HG03575 (cell line): ENCODE data around the gene ZNF433.
"Not testable (repeated sequence)": the region's sequence is repeated elsewhere in the genome, so short reads cannot be mapped to it uniquely, and the experiment has no call there.

Source experiments
- ATAC-seq: cut with Tn5 transposase; IDR thresholded peaks from one replicate; pipeline ENCODE4 v1.9.1; 2021; ENCODE audit not compliant: unreplicated experiment, insufficient number of reproducible peaks, low FRiP score; ENCODE audit errors: extremely low read depth

ZNF433 gene

DNA sequence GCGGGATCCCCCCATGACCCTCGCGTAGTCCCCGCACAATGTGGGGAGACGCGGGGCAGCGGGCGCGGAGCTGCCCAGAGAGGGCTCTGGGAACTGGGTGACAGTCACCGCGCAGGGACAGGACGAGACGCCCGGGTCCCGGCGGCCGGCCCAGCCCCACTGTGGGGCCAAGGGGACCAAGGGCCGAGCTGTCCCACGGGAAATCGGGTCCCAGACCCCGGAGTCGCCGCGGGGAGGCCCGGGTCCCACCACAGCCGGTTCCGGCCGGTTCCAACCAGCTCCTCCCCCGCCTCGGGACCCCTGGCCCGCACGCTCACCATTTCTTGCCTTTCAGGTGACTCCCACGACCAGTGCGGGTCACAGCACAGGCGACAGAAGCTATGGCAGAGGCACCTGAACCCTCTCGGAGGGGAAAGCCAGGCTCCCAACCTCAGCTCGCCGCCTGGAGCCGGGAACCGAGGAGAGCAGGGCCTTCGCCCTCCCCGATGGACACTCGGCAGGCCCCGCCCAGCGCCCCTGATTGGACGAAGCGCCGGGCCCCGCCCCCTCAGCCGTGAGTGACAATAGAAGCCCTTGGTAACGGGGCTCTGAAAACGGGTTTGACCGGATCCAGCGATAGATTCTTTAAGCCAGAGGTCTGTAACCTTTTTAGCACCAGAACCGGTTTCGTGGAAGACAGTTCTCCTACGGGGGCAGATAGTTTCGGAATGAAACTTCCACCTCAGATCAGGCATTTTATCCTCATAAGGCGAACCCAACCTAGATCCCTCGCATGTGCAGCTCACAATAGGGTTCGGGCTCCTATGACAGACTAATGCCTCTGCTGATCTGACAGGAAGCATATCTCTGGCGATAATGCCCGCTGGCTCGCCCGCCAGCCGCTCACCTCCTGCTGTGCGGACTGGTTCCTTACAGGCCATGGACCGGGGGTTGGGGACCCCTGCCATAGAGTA is at the start of gene ZNF433:
TSS of gene ZNF433 (minus strand) at position 460 of the 953 bp plus-strand sequence. CDS start at position 320, 140 bp downstream.
- no peak for ATAC-seq

DNA sequence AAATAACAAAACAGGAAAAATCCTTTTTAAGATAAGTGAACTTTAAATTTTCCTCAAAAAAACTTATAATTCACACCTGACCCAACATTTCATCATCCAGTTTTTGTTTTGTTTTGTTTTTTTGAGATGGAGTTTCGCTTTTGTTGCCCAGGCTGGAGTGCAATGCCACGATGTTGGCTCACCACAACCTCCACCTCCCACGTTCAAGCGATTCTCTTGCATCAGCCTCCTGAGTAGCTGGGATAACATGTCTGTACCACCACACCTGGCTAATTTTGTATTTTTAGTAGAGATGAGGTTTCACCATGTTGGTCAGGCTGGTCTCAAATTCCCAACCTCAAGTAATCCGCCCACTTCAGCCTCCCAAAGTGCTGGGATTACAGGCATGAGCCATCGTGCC is 47.9 kb upstream of the ZNF433 start:
- not testable (repeated sequence) for ATAC-seq

DNA sequence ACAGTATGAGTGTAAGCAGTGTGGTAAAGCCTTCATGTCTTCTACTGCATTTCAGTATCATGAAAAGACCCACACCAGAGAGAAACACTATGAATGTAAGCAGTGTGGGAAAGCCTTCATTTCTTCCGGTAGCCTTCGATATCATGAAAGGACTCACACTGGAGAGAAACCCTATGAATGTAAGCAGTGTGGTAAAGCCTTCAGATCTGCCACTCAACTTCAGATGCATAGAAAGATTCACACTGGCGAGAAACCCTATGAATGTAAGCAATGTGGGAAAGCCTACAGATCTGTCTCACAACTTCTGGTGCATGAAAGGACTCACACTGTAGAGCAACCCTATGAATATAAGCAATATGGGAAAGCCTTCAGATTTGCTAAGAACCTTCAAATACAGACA is 41.9 kb upstream of the ZNF433 start:
- no peak for ATAC-seq

DNA sequence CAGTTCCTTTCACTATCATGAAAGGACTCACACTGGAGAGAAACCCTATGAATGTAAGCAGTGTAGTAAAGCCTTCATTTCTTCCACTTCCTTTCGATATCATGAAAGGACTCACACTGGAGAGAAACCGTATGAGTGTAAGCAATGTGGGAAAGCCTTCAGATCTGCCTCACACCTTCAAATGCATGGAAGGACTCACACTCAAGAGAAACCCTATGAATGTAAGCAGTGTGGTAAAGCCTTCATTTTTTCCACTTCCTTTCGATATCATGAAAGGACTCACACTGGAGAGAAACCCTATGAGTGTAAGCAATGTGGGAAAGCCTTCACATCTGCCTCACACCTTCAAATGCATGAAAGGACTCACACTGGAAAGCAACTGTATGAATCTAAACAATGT is 40.9 kb upstream of the ZNF433 start:
- ATAC-seq = not testable (repeated sequence)

DNA sequence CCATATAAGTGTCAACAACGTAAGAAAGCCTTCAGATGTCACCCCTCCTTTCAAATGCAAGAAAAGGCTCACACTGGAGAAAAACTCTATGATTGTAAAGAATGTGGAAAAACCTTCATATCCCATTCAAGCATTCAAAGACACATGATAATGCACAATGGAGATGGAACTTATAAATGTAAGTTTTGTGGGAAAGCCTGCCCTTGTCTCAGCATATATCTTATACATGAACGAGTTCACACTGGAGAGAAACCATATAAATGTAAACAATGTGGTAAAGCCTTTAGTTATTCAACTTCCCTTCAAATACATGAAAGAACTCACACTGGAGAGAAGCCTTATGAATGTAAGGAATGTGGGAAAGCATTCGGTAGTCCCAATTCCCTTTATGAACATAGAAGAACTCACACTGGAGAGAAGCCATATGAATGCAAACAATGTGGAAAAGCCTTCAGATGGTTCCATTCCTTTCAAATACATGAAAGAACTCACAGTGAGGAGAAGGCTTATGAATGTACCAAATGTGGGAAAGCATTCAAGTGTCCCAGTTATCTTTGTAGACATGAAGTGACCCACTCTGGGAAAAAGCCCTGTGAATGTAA is 40.2 kb upstream of the ZNF433 start:
- ATAC-seq = no peak

DNA sequence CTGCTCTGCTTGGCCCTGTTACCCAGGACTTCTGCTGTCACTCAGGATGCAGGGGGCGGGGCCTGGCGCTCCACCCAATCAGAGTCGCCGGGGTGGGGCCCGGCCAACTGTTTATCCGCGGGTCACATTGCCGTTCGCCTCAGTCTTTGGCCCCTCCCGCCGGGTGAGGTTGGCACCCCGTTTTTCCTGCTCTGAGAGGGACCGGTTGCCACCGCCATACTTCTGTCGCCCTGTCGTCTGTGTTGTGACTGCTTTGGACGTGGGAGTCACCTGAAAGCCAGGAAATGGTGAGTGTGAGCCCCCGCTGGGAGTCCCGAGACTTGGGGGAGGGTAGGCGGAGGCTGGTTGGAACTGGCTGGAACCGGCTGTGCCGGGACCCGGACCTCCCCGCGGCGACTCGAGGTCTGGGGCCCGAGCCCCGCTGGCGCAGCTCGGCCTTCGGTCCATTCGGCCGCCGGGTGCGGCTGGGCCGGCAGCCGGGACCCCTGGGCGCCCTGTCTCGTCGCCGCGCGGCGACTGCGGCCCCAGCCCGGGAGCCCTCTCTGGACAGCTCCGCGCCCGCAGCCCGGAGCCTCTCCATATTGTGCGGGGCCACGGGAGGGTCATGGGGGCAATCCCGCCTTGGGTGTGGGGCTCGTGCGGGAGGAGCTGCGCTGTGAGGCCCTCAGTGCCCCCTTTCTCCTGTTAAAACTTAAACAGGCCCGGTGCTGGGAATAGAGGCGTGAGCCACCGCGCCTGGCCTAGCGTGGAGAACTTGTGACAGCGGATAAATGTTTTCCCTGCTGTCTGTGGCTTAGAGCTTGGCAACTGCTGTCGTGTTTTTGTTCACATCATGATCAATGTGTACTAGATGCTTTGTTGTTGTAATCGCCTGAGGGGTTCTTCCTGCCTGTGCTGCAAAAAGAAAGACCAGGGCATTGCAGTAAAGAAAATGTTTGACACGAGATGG is 29.4 kb upstream of the ZNF433 start, which contains the start of gene ZNF844:
TSS of gene ZNF844 (plus strand) at position 142 of the 949 bp plus-strand sequence. CDS start at position 285, 143 bp downstream.
- no peak for ATAC-seq

DNA sequence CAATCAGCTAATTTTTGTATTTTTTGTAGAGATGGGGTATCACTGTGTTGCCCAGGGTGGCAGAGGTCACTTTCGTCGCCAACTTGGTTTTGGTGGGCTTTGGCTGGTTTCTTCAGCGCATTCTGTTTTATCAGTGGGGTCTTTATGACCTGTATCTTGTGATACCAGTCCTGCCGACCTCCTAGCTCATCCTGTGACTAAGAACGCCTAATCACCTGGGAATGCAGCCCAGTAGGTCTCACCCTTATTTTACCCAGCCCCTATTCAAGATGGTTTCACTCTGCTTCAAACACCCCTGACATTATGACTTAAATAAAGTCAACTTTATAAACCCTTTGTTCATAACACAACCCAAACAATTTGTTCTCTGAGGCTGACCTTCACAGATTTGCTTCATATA is 20.3 kb upstream of the ZNF433 start:
- ATAC-seq = no peak

DNA sequence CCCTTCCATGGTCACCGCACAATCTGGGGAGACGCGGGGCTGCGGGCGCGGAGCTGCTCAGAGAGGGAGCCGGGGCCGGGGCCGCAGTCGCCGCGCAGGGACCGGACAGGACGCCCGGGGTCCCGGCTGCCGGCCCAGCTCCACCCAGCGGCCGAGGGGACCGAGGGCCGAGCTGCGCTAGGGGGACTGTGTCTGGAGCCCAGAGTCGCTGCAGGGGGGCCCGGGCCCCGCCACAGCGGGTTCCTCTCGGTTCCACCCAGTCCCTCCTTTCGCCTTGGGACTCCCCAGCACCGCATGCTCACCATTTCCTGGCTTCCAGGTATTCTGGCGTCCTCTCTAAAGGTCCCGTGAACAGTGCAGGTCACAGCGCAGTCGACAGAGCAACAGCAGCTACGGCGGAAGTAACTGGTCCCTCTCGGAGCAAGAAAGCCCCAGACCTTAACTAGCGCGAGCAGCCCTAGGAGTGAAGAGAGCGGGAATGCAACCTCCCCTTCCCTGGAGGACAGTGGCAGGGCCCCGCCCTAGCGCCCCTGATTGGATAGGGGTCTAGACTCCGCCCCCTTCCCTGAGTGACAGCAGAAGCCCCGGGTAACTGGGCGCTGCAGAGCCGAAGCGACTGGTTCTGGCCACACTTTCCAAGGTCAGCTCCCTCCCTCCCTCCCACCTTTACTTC is 17.2 kb upstream of the ZNF433 start, which contains the start of gene ZNF878:
TSS of gene ZNF878 (minus strand) at position 465 of the 673 bp plus-strand sequence. CDS start at position 305, 160 bp downstream.
- no peak for ATAC-seq

DNA sequence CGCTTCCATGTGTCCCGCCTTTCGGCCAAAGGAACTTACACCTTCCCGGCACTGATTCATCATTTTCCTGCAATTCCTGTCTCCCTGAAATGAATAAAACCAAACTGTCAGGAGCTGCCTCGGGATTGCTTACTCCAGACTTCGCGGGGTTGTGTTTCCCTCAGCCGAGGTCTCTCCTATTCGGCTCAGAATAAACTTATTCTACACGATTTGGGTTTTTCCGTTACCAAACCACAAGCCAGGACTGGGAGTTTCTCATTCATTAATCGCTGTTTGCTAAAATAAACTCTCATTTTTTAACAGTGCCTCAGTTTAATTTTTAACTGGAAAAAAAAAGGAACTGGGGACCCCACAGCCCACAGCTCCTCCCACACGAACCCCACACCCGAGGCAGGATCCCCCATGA is 16.6 kb upstream of the ZNF433 start:
- no peak for ATAC-seq

DNA sequence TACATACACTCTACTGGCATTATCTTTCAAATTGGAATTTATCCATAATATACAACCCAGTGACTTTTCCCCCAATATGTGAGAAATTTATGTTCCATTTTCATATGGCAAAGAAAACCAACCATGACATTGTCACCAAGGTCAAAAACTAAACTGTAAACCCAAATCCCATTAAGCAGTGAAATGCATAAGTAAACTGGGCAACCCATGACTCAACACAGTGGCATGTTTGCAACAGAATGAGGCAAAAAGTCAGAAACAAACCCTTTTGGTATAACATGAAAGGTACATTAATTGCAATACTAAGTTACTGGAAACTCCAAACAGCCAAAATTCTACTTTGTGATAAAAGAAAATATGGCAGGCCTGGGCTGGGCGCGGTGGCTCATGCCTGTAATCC is 12.4 kb upstream of the ZNF433 start:
- ATAC-seq = no peak

DNA sequence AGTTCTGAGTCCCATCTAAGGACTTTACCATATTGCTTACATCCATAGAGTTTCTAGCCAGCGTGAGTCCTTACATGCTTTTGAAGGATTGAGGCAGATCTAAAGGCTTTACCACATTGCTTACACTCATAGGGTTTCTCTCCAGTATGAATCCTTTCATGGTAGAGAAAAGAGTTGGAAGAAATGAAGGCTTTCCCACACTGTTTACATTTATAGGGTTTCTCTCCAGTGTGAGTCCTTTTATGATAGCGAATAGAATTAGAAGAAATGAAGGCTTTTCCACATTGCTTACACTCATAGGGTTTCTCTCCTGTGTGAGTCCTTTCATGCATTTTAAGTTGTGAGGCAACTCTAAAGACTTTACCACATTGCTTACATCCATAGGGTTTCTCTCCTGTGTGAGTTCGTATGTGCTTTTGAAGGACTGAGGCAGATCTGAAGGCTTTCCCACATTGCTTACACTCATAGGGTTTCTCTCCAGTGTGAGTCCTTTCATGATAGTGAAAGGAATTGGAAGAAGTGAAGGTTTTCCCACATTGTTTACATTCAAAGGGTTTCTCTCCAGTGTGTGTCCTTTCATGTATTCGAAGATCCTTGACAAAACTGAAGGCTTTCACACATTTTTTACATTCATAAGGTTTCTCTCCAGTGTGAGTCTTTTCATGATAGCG is 8.4 kb upstream of the ZNF433 start:
- no peak for ATAC-seq

DNA sequence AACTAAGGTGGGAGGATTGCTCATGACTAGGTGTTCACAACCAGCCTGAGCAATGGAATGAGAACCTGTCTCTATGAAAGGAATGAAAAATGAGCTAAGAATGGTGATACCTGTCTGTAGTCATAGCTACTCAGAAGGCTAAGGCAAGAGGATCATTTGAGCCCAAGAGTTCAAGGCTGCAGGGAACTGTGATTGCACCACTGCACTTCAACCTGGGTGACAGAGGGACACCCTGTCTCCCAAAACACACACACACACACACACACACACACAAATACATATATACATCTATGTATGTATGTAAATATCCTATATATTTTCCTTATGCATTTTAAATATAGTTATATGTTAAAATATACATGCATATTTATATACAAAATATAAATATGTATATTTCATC is 7.4 kb upstream of the ZNF433 start:
- ATAC-seq = no peak

DNA sequence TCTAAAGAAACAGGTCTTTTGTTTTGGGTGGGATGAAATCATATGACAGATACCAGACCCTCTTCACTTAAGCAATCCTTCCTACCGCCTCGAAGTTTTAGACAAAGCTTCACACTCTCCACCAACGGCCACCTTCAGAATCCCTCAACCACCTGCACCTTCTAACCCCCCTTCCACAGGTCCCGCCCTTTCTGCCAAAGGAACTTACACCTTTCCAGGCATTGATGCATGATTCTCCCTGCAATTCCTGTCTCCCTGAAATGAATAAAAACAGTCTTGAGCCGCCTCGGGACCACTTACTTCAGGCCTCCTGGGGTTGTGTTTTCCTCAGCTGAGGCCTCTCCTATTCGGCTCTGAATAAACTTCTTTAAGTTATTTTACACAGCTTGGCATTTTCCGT is 859 bp downstream of the ZNF433 start:
- ATAC-seq = no peak

DNA sequence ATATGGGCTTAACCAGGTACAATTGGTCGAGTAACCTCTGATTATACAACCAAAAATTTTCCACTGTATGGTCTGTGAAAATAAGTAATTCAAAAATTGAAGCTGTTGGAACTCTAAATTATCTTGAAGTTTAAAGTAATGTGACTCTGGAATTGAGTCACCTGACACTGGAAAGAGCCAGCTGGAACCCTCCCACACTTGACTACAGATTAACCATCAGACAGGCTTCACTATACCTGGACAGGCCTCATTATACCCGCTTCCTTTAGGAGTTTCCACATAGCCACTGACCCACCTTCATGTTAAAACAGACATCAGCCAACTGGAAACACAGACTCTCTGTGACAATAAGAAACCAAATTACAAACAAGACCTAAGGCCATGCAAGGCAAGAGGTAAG is 1.3 kb downstream of the ZNF433 start:
- no peak for ATAC-seq

DNA sequence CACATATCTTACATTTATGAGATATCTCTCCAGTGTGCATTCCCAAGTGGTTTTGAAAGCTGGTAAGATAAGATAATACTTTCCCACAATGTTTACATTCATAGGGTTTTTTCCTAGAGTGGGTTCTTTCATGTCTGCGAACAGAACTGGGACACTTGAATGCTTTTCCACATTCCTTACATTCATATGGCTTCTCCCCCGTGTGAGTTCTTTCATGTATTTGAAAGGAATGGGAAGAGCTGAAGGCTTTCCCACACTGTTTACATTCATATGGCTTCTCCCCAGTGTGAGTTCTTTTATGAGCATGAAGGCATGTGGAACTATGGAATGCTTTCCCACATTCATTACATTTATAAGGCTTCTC is 19.7 kb downstream of the ZNF433 start:
- no peak for ATAC-seq

DNA sequence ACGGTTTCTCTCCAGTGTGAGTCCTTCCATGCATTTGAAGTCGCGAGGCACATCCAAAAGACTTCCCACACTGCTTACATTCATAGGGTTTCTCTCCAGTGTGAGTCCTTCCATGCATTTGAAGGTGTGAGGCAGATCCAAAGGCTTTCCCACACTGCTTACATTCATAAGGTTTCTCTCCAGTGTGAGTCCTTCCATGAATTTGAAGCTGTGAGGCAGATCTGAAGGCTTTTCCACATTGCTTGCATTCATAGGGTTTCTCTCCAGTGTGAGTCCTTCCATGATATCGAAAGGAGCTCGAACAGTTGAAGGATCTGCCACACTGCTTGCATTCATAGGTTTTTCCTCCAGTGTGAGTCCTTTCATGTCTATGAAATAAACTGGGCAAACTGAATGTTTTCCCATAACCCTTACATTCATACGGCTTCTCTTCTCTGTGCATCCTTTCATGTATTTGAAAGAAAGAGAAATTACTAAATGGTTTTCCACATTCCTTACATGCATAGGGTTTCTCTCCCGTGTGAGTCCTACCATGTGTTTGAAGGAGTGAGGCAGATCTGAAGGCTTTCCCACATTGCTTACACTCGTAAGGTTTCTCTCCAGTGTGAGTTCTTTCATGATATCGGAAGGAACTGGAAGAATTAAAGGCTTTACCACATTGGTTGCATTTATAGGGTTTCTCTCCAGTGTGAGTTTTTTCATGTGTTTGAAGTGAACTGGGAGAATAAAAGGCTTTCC is 20.3 kb downstream of the ZNF433 start:
- ATAC-seq = no peak

DNA sequence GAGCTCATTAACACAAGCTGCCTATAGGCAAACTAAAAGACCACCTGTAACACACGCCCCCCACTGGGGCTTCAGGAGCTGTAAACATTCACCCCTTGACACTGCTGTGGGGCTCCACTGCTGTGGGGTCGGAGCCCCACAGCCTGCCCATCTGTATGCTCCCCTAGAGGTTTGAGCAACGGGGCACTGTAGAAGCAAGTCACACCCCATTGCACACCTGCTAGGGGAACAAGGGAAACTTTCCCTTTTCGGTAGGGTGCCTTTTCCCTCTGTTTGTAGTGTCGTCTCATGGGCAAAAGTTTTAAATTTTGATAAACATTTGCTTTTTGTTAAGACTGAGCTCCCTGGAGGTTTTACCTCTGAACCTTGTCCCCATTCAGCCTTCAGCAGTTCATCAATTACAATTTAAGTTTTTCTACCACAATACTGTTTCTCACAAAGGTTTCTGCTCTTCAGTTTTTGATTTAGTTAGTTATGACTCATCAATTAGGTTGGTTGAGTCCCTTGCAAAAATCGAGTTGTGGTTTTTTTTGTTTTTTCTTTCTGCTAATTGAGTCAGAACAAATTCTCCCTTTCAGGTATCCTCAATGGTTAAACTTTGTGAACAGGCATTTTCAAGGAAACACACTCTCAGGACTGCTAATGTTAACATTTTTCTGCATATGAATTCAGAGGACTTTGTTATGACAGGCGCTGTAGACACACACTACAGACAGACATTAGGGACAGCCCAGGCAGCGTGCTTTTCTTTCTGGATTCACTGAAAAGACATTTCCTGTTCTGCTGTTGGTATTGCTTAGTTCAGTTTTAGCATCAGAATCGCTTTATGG is 35.1 kb downstream of the ZNF433 start:
- ATAC-seq = no peak
